GM23338 (cell line): ENCODE measurements around the gene C4orf36. TPM values are rescaled to one million over a fixed set of nuclear protein-coding genes. Genes with fewer than 3 reads are reported as not detected.
"Not testable (repeated sequence)": the region's sequence is repeated elsewhere in the genome, so short reads cannot be mapped to it uniquely, and the experiment has no call there.

Source experiments
- ATAC-seq: fragments of 200-7000 bp; cut with Tn5 transposase; 3 replicates; pipeline ENCODE4 v1.9.1; 2020
- DNase-seq: peaks from one replicate; pipeline ENCODE4 v3.0.0-alpha.2; 2015; ENCODE audit warnings: low spot score
- H2AFZ ChIP-seq: fragments of 200-600 bp; sonication (generic); 2 replicates; pipeline ENCODE4 v1.8.0; 2016; ENCODE audit warnings: antibody characterized with exemption, mild to moderate bottlenecking, moderate library complexity
- H3F3A ChIP-seq: fragments of 200-600 bp; sonication (generic); replicated peaks from 2 replicates; pipeline ENCODE4 v1.8.0; 2017; ENCODE audit warnings: antibody characterized with exemption, mixed run types, low read depth
- H3K27ac ChIP-seq: fragments of 200-600 bp; sonication (generic); 2 replicates; pipeline ENCODE4 v1.6.1; 2016; ENCODE audit warnings: low read depth
- H3K27me3 ChIP-seq: fragments of 200-600 bp; sonication (generic); 2 replicates; pipeline ENCODE4 v1.8.0; 2016; ENCODE audit warnings: mild to moderate bottlenecking, mixed run types, moderate library complexity; ENCODE audit not compliant: insufficient read depth
- H3K36me3 ChIP-seq: fragments of 200-600 bp; sonication (generic); 2 replicates; pipeline ENCODE4 v1.8.0; 2016; ENCODE audit warnings: mild to moderate bottlenecking; ENCODE audit not compliant: insufficient read depth
- H3K4me1 ChIP-seq: fragments of 200-600 bp; sonication (generic); 2 replicates; pipeline ENCODE4 v1.8.0; 2016; ENCODE audit warnings: mild to moderate bottlenecking, moderate library complexity; ENCODE audit not compliant: insufficient read depth
- H3K4me2 ChIP-seq: fragments of 200-600 bp; sonication (generic); 2 replicates; pipeline ENCODE4 v1.7.1; 2017; ENCODE audit warnings: mixed run types
- H3K4me3 ChIP-seq: fragments of 200-600 bp; sonication (generic); 2 replicates; pipeline ENCODE4 v1.6.1; 2016; ENCODE audit warnings: mixed run types
- H3K79me2 ChIP-seq: fragments of 200-600 bp; sonication (generic); replicated peaks from 2 replicates; pipeline ENCODE4 v1.8.0; 2017; ENCODE audit warnings: mild to moderate bottlenecking; ENCODE audit not compliant: insufficient read depth
- H3K9me2 ChIP-seq: fragments of 200-600 bp; sonication (generic); 2 replicates; pipeline ENCODE4 v1.8.0; 2017; ENCODE audit not compliant: insufficient read depth
- H4K20me1 ChIP-seq: fragments of 200-600 bp; sonication (generic); replicated peaks from 2 replicates; pipeline ENCODE4 v1.8.0; 2017; ENCODE audit warnings: mild to moderate bottlenecking; ENCODE audit not compliant: insufficient read depth
- H3K27ac Mint-ChIP-seq: 2 replicates; pipeline ENCODE4 v1.8.0; 2020; ENCODE audit warnings: inconsistent platforms, mild to moderate bottlenecking, moderate library complexity, mixed read lengths
- H3K27me3 Mint-ChIP-seq: 3 replicates; pipeline ENCODE4 v1.8.0; 2022; ENCODE audit warnings: low read depth, mild to moderate bottlenecking, moderate library complexity, mixed read lengths, inconsistent platforms; ENCODE audit not compliant: insufficient read depth, poor library complexity
- H3K36me3 Mint-ChIP-seq: 3 replicates; pipeline ENCODE4 v1.8.0; 2021; ENCODE audit warnings: low read depth, mild to moderate bottlenecking, inconsistent platforms, moderate library complexity, mixed read lengths
- H3K4me1 Mint-ChIP-seq: 3 replicates; pipeline ENCODE4 v1.8.0; 2020; ENCODE audit warnings: mild to moderate bottlenecking, inconsistent platforms, mixed read lengths
- H3K4me3 Mint-ChIP-seq: 3 replicates; pipeline ENCODE4 v1.8.0; 2021; ENCODE audit warnings: moderate library complexity, mild to moderate bottlenecking, inconsistent platforms, mixed read lengths
- H3K9me3 Mint-ChIP-seq: 3 replicates; pipeline ENCODE4 v1.8.0; 2020; ENCODE audit warnings: moderate library complexity, mild to moderate bottlenecking, inconsistent platforms, mixed read lengths
- CREB1 ChIP-seq: fragments of 250-450 bp; sonication (Bioruptor Pico); IDR thresholded peaks from 2 replicates; pipeline ENCODE4 v1.5.0; 2020; ENCODE audit warnings: low read depth, mild to moderate bottlenecking, moderate library complexity
- CTCF ChIP-seq, 2 experiments: fragments of 200-600 bp in 1 of 2; sonication (generic) in 1 of 2; conservative IDR thresholded peaks; 2 replicates each; pipeline versions ENCODE4 v1.5.1 to v1.6.1; 2016 to 2017; ENCODE audit warnings: antibody characterized with exemption in 2 of 2, low read depth in 2 of 2, mild to moderate bottlenecking in 2 of 2, moderate library complexity in 1 of 2
- ETS1 ChIP-seq: IDR thresholded peaks from 2 replicates; pipeline ENCODE4 v1.6.1; 2016; ENCODE audit warnings: antibody characterized with exemption
- EZH2 ChIP-seq: fragments of 200-600 bp; sonication (generic); IDR thresholded peaks from one replicate; pipeline ENCODE4 v1.8.0; 2017; ENCODE audit warnings: antibody characterized with exemption, mild to moderate bottlenecking, low read depth; ENCODE audit not compliant: unreplicated experiment
- EZH2phosphoT487 ChIP-seq: fragments of 200-600 bp; sonication (generic); IDR thresholded peaks from one replicate; pipeline ENCODE4 v1.8.1; 2018; ENCODE audit warnings: antibody characterized with exemption; ENCODE audit not compliant: unreplicated experiment
- NANOG ChIP-seq: IDR thresholded peaks from 2 replicates; pipeline ENCODE4 v1.6.1; 2016; ENCODE audit warnings: antibody characterized with exemption, borderline replicate concordance
- POLR2AphosphoS5 ChIP-seq: IDR thresholded peaks from 2 replicates; pipeline ENCODE4 v1.6.1; 2016; ENCODE audit warnings: antibody characterized with exemption, low read depth
- REST ChIP-seq: IDR thresholded peaks from one replicate; pipeline ENCODE4 v1.6.1; 2018; ENCODE audit warnings: antibody characterized with exemption; ENCODE audit not compliant: unreplicated experiment
- ZNF114 ChIP-seq: fragments of 250-450 bp; sonication (Bioruptor Pico); IDR thresholded peaks from 2 replicates; pipeline ENCODE4 v1.5.0; 2020; ENCODE audit warnings: mild to moderate bottlenecking, moderate library complexity
- polyA plus RNA-seq: library from polyadenylated mRNA; unstranded; fragments of >200 nt; fragmentation: Nextera tagmentation; extraction: Ambion mirVana; gene quantifications from 2 replicates; pipeline ENCODE4 v1.2.1, GENCODE V29; 2016
- total RNA-seq: library from RNA; depleted of rRNA; stranded (reverse); fragments of >200 nt; shearing (Covaris generic); gene quantifications from 2 replicates; pipeline ENCODE4 v1.2.3, GENCODE V29; 2014

The C4orf36 gene
- total and polyA plus RNA-seq, 2 experiments from 2014 or later, result 1.1 to 1.6 TPM

GRCh38 chr4:86878640-86879039 is 13.6 kb downstream of the C4orf36 start:
- Histone ChIP-seq H3K4me2 (no peak overlapping the region), H3K27ac (no peak overlapping the region), H3K36me3 (no peaks in the 10 kb centered on the region), H4K20me1 (no peaks in the 10 kb centered on the region), H3K4me3 (no peak overlapping the region), H3K4me1 (peaks cover 7% of the 10 kb centered on the region), H3K79me2 (no peaks in the 10 kb centered on the region), H3K27me3 (no peaks in the 10 kb centered on the region), H2AFZ (no peak overlapping the region; the same call in 1 of the 2 replicates), H3F3A (no peaks in the 10 kb centered on the region), H3K9me2 (no peaks in the 10 kb centered on the region; the same call in none of the 2 replicates)
- TF ChIP-seq ZNF114 (CRISPR knock-in tag) (no peak), CTCF (conservative IDR thresholded peaks at IDR 0.05; ENCODE audit: low read depth in 2 of 2) (peak; percentile 6 to 46; a peak in 2 of 4 replicates)
- ATAC-seq, result peak; percentile 80
- Mint-ChIP-seq H3K9me3 (peaks cover 25% of the 10 kb centered on the region), H3K27me3 (no peaks in the 10 kb centered on the region), H3K27ac (no peak overlapping the region), H3K4me1 (peaks cover 8% of the 10 kb centered on the region), H3K4me3 (no peak overlapping the region), H3K36me3 (peaks cover 14% of the 10 kb centered on the region)
- peak; percentile 67 for DNase-seq

- no peak overlapping the region for H3K4me2 ChIP-seq
- H3K4me3 Mint-ChIP-seq, result no peak overlapping the region
- no peaks in the 10 kb centered on the region for H3F3A ChIP-seq
- H3K79me2 ChIP-seq, result no peaks in the 10 kb centered on the region
- H3K36me3 ChIP-seq, result no peaks in the 10 kb centered on the region
- H3K9me2 ChIP-seq, result no peaks in the 10 kb centered on the region; the same call in none of the 2 replicates
- H3K27me3 Mint-ChIP-seq, result no peaks in the 10 kb centered on the region
- no peak overlapping the region for H3K4me3 ChIP-seq
- peaks cover 2% of the 10 kb centered on the region for H3K4me1 ChIP-seq
- H3K36me3 Mint-ChIP-seq, result peaks cover 14% of the 10 kb centered on the region
- TF ChIP-seq POLR2AphosphoS5 (no peak), ETS1 (no peak), CTCF (conservative IDR thresholded peaks at IDR 0.05; ENCODE audit: low read depth in 2 of 2) (no peak), CREB1 (CRISPR knock-in tag) (no peak), REST (no peak), EZH2 (no peak), NANOG (no peak), EZH2phosphoT487 (no peak)
- H3K27ac Mint-ChIP-seq, result no peak overlapping the region
- no peaks in the 10 kb centered on the region for H3K4me1 Mint-ChIP-seq
- peaks cover 25% of the 10 kb centered on the region for H3K9me3 Mint-ChIP-seq
- no peaks in the 10 kb centered on the region for H4K20me1 ChIP-seq
- H3K27me3 ChIP-seq, result no peaks in the 10 kb centered on the region
- ATAC-seq (no peak), DNase-seq (no peak)
- H3K27ac ChIP-seq, result no peak overlapping the region
- H2AFZ ChIP-seq, result no peak overlapping the region
These were observed 15.1 kb downstream of the C4orf36 start for GRCh38 chr4:86876894-86877685.

- H3K4me3 Mint-ChIP-seq, H3K4me1 ChIP-seq, H3K36me3 ChIP-seq, H3K4me2 ChIP-seq, H3K79me2 ChIP-seq, H4K20me1 ChIP-seq, H3K27me3 ChIP-seq, H3K27ac ChIP-seq, ATAC-seq, H2AFZ ChIP-seq, H3K4me3 ChIP-seq, H3K4me1 Mint-ChIP-seq, DNase-seq, H3K27me3 Mint-ChIP-seq, H3K27ac Mint-ChIP-seq, H3K9me2 ChIP-seq, H3F3A ChIP-seq: not testable (repeated sequence)
- Mint-ChIP-seq H3K9me3 (peaks cover 18% of the 10 kb centered on the region), H3K36me3 (peaks cover 11% of the 10 kb centered on the region)
These were observed 16.8 kb downstream of the C4orf36 start for GRCh38 chr4:86875436-86875835.
